ENCODE data around the gene SYPL1.

- TF ChIP-seq CTCF (IDR thresholded peaks at IDR 0.05; ENCODE audit: borderline replicate concordance, extremely low read depth, low read length, poor library complexity, severe bottlenecking) (no peak), EZH2 (IDR thresholded peaks at IDR 0.05; ENCODE audit: borderline replicate concordance, low read depth, low read length, severe bottlenecking) (no peak)
Observed at GRCh38 chr7:106080300-106080987, 31.7 kb downstream of the SYPL1 start.
